BLaER1 treated with 17β-estradiol and CSF1 and Interleukin-3, amounts not matched to agents 10 nM and 100 nM (cell line): ENCODE measurements around the gene LHX4.

Experiments used
- H3K27ac ChIP-seq, 11 experiments: shearing (Covaris generic); formaldehyde crosslinking; 2 replicates each; pipeline ENCODE4 v1.8.1; 2022
- H3K27me3 ChIP-seq, 11 experiments: shearing (Covaris generic); formaldehyde crosslinking; 2 replicates each; pipeline ENCODE4 v1.8.1; 2022
- H3K36me3 ChIP-seq, 11 experiments: shearing (Covaris generic); formaldehyde crosslinking; 2 replicates each; pipeline ENCODE4 v1.8.1; 2022
- H3K4me1 ChIP-seq, 10 experiments: shearing (Covaris generic); formaldehyde crosslinking; 2 replicates each; pipeline ENCODE4 v1.8.1; 2022
- H3K4me2 ChIP-seq, 11 experiments: shearing (Covaris generic); formaldehyde crosslinking; 2 replicates each; pipeline ENCODE4 v1.8.1; 2022
- H3K4me3 ChIP-seq, 10 experiments: shearing (Covaris generic); formaldehyde crosslinking; 2 replicates each; pipeline ENCODE4 v1.8.1; 2022
- H3K9ac ChIP-seq, 11 experiments: shearing (Covaris generic); formaldehyde crosslinking; 2 replicates each; pipeline ENCODE4 v1.8.1; 2022
- H3K9me3 ChIP-seq, 11 experiments: shearing (Covaris generic); formaldehyde crosslinking; replicated peaks in 1 of 11; 2 replicates each; pipeline ENCODE4 v1.8.1; 2022
- H4K20me1 ChIP-seq, 11 experiments: shearing (Covaris generic); formaldehyde crosslinking; 2 replicates each; pipeline ENCODE4 v1.8.1; 2022
- Cebpa-rat ChIP-seq, 11 experiments: shearing (Covaris generic); IDR thresholded peaks; 2 replicates each; pipeline ENCODE4 v1.8.1; 2022

Gene LHX4

GRCh38 chr1:180211156-180211859, 18.8 kb upstream of the LHX4 start:
- Histone ChIP-seq H3K9me3 (no peaks in the 10 kb centered on the region), H3K4me1 (peaks cover 10 to 25% (median 19%) of the 10 kb centered on the region in 10 experiments), H3K36me3 (no peaks in the 10 kb centered on the region), H3K9ac (no peak overlapping the region), H4K20me1 (no peaks in the 10 kb centered on the region), H3K27me3 (no peaks in the 10 kb centered on the region), H3K4me2 (0 out of 22 replicates have a peak overlapping the region, but pooled peaks of 1 of the 11 experiments have one; percentile 7), H3K4me3 (no peak overlapping the region), H3K27ac (no peak overlapping the region)
- TF ChIP-seq Cebpa-rat (IDR thresholded peaks at IDR 0.05) = no peak

- Histone ChIP-seq H3K9me3 (no peaks in the 10 kb centered on the region), H3K27me3 (no peaks in the 10 kb centered on the region), H3K27ac (no peak overlapping the region), H3K4me2 (0 out of 22 replicates have a peak overlapping the region, but pooled peaks of 1 of the 11 experiments have one; percentile 7), H3K4me3 (no peak overlapping the region), H3K36me3 (no peaks in the 10 kb centered on the region), H4K20me1 (no peaks in the 10 kb centered on the region), H3K4me1 (peaks cover 10 to 27% (median 19%) of the 10 kb centered on the region in 10 experiments), H3K9ac (no peak overlapping the region)
- no peak for TF ChIP-seq Cebpa-rat (IDR thresholded peaks at IDR 0.05)
Observed at GRCh38 chr1:180211860-180212229, 18.2 kb upstream of the LHX4 start.

GRCh38 chr1:180213401-180214170, 16.5 kb upstream of the LHX4 start:
- no peak overlapping the region for H3K27ac ChIP-seq
- H3K4me1 ChIP-seq = peaks cover 1 to 20% (median 11%) of the 10 kb centered on the region in 10 experiments
- no peak overlapping the region for H3K9ac ChIP-seq
- H3K27me3 ChIP-seq = no peaks in the 10 kb centered on the region
- TF ChIP-seq Cebpa-rat (IDR thresholded peaks at IDR 0.05) = no peak
- no peaks in the 10 kb centered on the region for H3K36me3 ChIP-seq
- no peak overlapping the region for H3K4me3 ChIP-seq
- peak overlapping the region in 10 of 11 experiments; percentile 5 to 62 (median 51); a peak in 18 of 22 replicates for H3K4me2 ChIP-seq
- H3K9me3 ChIP-seq = no peaks in the 10 kb centered on the region
- H4K20me1 ChIP-seq = no peaks in the 10 kb centered on the region; a peak in 1 of 22 replicates

GRCh38 chr1:180215856-180216625, 14.0 kb upstream of the LHX4 start:
- TF ChIP-seq Cebpa-rat (IDR thresholded peaks at IDR 0.05) = no peak
- no peaks in the 10 kb centered on the region; a peak in 1 of 22 replicates for H4K20me1 ChIP-seq
- H3K4me2 ChIP-seq = peak overlapping the region in 1 of 11 experiments; percentile 56; a peak in 2 of 22 replicates
- no peak overlapping the region for H3K9ac ChIP-seq
- H3K27me3 ChIP-seq = no peaks in the 10 kb centered on the region
- H3K4me1 ChIP-seq = peaks cover 0 to 19% (median 7%) of the 10 kb centered on the region in 10 experiments; a peak in 11 of 20 replicates
- H3K9me3 ChIP-seq = no peaks in the 10 kb centered on the region
- no peak overlapping the region for H3K4me3 ChIP-seq
- H3K27ac ChIP-seq = no peak overlapping the region
- H3K36me3 ChIP-seq = no peaks in the 10 kb centered on the region

GRCh38 chr1:180217006-180217405, 13.1 kb upstream of the LHX4 start:
- Histone ChIP-seq H3K27me3 (no peaks in the 10 kb centered on the region), H3K9ac (no peak overlapping the region), H3K9me3 (no peaks in the 10 kb centered on the region), H3K4me1 (peaks cover 0 to 19% (median 7%) of the 10 kb centered on the region in 10 experiments; a peak in 11 of 20 replicates), H3K4me2 (peak overlapping the region in 7 of 11 experiments; percentile 10 to 56 (median 39); a peak in 11 of 22 replicates), H3K27ac (no peak overlapping the region), H4K20me1 (no peaks in the 10 kb centered on the region; a peak in 1 of 22 replicates), H3K4me3 (no peak overlapping the region), H3K36me3 (no peaks in the 10 kb centered on the region)
- TF ChIP-seq Cebpa-rat (IDR thresholded peaks at IDR 0.05) = no peak

- Histone ChIP-seq H3K27ac (no peak overlapping the region), H4K20me1 (no peaks in the 10 kb centered on the region; a peak in 2 of 22 replicates), H3K9me3 (no peaks in the 10 kb centered on the region), H3K4me1 (peaks cover 0 to 13% (median 0%) of the 10 kb centered on the region in 10 experiments; a peak in 8 of 20 replicates), H3K36me3 (no peaks in the 10 kb centered on the region), H3K27me3 (peaks cover 0 to 12% (median 0%) of the 10 kb centered on the region in 11 experiments; a peak in 2 of 22 replicates), H3K9ac (no peak overlapping the region), H3K4me3 (no peak overlapping the region), H3K4me2 (no peak overlapping the region)
- TF ChIP-seq Cebpa-rat (IDR thresholded peaks at IDR 0.05) = no peak
Observed at GRCh38 chr1:180218806-180219765, 11.0 kb upstream of the LHX4 start.

GRCh38 chr1:180219776-180220175, 10.3 kb upstream of the LHX4 start:
- Histone ChIP-seq H3K27ac (no peak overlapping the region), H3K9ac (no peak overlapping the region), H3K4me2 (no peak overlapping the region), H3K36me3 (no peaks in the 10 kb centered on the region), H3K27me3 (peaks cover 1 to 18% (median 6%) of the 10 kb centered on the region in 11 experiments; a peak in 16 of 22 replicates), H4K20me1 (no peaks in the 10 kb centered on the region; a peak in 2 of 22 replicates), H3K9me3 (no peaks in the 10 kb centered on the region), H3K4me1 (peaks cover 0 to 13% (median 0%) of the 10 kb centered on the region in 10 experiments; a peak in 8 of 20 replicates), H3K4me3 (no peak overlapping the region)
- TF ChIP-seq Cebpa-rat (IDR thresholded peaks at IDR 0.05) = no peak

GRCh38 chr1:180221462-180221861, 8.6 kb upstream of the LHX4 start:
- H4K20me1 ChIP-seq = peaks cover 0 to 1% (median 0%) of the 10 kb centered on the region in 11 experiments; a peak in 2 of 22 replicates
- H3K9me3 ChIP-seq = peaks cover 0 to 8% (median 3%) of the 10 kb centered on the region in 11 experiments; a peak in 14 of 22 replicates
- no peak overlapping the region for H3K9ac ChIP-seq
- H3K27me3 ChIP-seq = peaks cover 18 to 35% (median 23%) of the 10 kb centered on the region in 11 experiments
- no peak overlapping the region for H3K4me2 ChIP-seq
- H3K27ac ChIP-seq = no peak overlapping the region
- no peak overlapping the region for H3K4me3 ChIP-seq
- no peak for TF ChIP-seq Cebpa-rat (IDR thresholded peaks at IDR 0.05)
- peaks cover 0 to 14% (median 0%) of the 10 kb centered on the region in 10 experiments; a peak in 8 of 20 replicates for H3K4me1 ChIP-seq
- no peaks in the 10 kb centered on the region for H3K36me3 ChIP-seq
